Gastroesophageal sphincter (tissue), 4 donors: ENCODE results near the gene TRIOBP. TPM values are rescaled to one million over a fixed set of nuclear protein-coding genes. Genes with fewer than 3 reads are reported as not detected.

ENCODE experiments used
- ATAC-seq: fragments of 150-250 bp; one replicate; pipeline ENCODE4 v1.9.1; 2016; ENCODE audit warnings: mild to moderate bottlenecking, moderate library complexity
- H3K27ac ChIP-seq, 4 donors: fragments of 200-600 bp; sonication (generic) in 3 of 4; 1 replicate in 3 of 4; 2 replicates in 1 of 4; pipeline ENCODE4 v1.5.1; 2016 to 2019
- H3K27me3 ChIP-seq: fragments of 200-600 bp; sonication (generic); one replicate; pipeline ENCODE4 v1.5.1; 2019
- H3K36me3 ChIP-seq, 2 donors: fragments of 200-600 bp; sonication (generic); one replicate each; pipeline ENCODE4 v1.5.1; 2019; ENCODE audit warnings: control low read depth in 1 of 2
- H3K4me1 ChIP-seq, 3 donors: fragments of 200-600 bp; sonication (generic); 1 replicate in 2 of 3; 2 replicates in 1 of 3; pipeline ENCODE4 v1.5.1; 2016 to 2019; ENCODE audit warnings: control low read depth in 2 of 3
- H3K4me3 ChIP-seq, 2 donors: fragments of 200-600 bp; sonication (generic); one replicate each; pipeline ENCODE4 v1.5.1; 2019; ENCODE audit warnings: mild to moderate bottlenecking in 1 of 2, moderate library complexity in 1 of 2
- H3K9me3 ChIP-seq, 3 donors: fragments of 200-600 bp; sonication (generic); one replicate each; pipeline ENCODE4 v1.5.1; 2017 to 2019; ENCODE audit warnings: control low read depth in 2 of 3
- EP300 ChIP-seq: sonication (generic); formaldehyde crosslinking; IDR thresholded peaks from one replicate; pipeline ENCODE4 v1.6.1; 2017; ENCODE audit warnings: antibody characterized with exemption, mild to moderate bottlenecking
- POLR2A ChIP-seq, 2 donors: fragments of 450-650 bp; IDR thresholded peaks; one replicate each; pipeline ENCODE4 v1.6.1; 2017; ENCODE audit warnings: antibody characterized with exemption in 2 of 2, mild to moderate bottlenecking in 2 of 2, moderate library complexity in 1 of 2
- POLR2AphosphoS5 ChIP-seq: sonication (generic); formaldehyde crosslinking; IDR thresholded peaks from one replicate; pipeline ENCODE4 v1.6.1; 2017; ENCODE audit warnings: antibody characterized with exemption
- WGBS, 2 donors: methylation state at CpG; one replicate each; pipeline ENCODE4 v1.1.5; 2018; ENCODE audit warnings: low coverage in 1 of 2; 5-methylcytosine and 5-hydroxymethylcytosine counted together
- total RNA-seq, 4 donors: library from RNA; depleted of rRNA; stranded (reverse); fragments of >200 nt; gene quantifications; one replicate each; pipeline ENCODE4 v1.1.0, GENCODE V29; 2016
- TF ChIP-seq, protein P1 (sequence below), 4 experiments: fragments of 200-600 bp in 2 of 4; fragments of 450-650 bp in 2 of 4; sonication (generic) in 1 of 4; IDR thresholded peaks; one replicate each; pipeline ENCODE4 v1.5.1; 2017 to 2019; ENCODE audit warnings: antibody characterized with exemption in 4 of 4, mild to moderate bottlenecking in 2 of 4, moderate library complexity in 2 of 4

TRIOBP gene
- total RNA-seq, 4 donors from 2014 or later = 128 to 234 (median 137) TPM

DNA sequence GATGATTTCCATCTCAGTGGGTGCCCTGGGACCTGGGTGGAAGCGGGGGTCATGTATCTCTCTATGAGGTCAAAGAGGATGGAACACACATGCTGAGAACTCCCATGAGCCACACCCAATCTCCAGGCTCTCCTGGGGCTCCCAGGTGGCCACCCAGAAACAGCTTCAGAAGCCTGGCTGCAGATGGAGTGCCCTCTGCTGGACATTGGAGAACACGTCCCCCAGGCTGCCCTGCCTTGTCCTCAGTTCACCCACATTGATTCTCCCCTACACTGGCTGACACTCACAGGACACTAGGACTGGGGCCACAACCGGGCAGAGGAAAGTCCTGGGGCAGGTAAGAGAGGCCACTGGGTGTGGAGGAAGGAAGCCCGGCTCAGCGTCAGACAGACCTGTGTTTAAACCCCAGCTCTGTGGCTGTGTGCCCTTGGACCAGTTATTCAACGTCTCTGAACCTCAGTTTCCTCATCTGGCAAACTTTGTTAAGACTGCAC, 15.2 kb upstream of the TRIOBP start:
- no peak for TF ChIP-seq POLR2A (IDR thresholded peaks at IDR 0.05)
- TF ChIP-seq, protein P1, sequence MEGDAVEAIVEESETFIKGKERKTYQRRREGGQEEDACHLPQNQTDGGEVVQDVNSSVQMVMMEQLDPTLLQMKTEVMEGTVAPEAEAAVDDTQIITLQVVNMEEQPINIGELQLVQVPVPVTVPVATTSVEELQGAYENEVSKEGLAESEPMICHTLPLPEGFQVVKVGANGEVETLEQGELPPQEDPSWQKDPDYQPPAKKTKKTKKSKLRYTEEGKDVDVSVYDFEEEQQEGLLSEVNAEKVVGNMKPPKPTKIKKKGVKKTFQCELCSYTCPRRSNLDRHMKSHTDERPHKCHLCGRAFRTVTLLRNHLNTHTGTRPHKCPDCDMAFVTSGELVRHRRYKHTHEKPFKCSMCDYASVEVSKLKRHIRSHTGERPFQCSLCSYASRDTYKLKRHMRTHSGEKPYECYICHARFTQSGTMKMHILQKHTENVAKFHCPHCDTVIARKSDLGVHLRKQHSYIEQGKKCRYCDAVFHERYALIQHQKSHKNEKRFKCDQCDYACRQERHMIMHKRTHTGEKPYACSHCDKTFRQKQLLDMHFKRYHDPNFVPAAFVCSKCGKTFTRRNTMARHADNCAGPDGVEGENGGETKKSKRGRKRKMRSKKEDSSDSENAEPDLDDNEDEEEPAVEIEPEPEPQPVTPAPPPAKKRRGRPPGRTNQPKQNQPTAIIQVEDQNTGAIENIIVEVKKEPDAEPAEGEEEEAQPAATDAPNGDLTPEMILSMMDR (IDR thresholded peaks at IDR 0.05) = peak in 3 of 4 experiments; percentile 80 to 96 (median 85)
- TF ChIP-seq POLR2AphosphoS5 = no peak
- no peak for TF ChIP-seq EP300
- 0% methylated on average over 1 of the region's 6 CpGs; no CpG with 5 or more reads in 1 of the 2 donors for WGBS, 2 donors
- peaks cover 0 to 60% (median 13%) of the 10 kb centered on the region in 3 donors for H3K4me1 ChIP-seq
- peak; percentile 35 for ATAC-seq
- peak overlapping the region in 2 of 4 donors; percentile 35 to 45 for H3K27ac ChIP-seq
- H3K4me3 ChIP-seq = no peak overlapping the region
- no peaks in the 10 kb centered on the region for H3K27me3 ChIP-seq
- peaks cover 0 to 25% of the 10 kb centered on the region in 2 donors for H3K36me3 ChIP-seq
- no peaks in the 10 kb centered on the region for H3K9me3 ChIP-seq

DNA sequence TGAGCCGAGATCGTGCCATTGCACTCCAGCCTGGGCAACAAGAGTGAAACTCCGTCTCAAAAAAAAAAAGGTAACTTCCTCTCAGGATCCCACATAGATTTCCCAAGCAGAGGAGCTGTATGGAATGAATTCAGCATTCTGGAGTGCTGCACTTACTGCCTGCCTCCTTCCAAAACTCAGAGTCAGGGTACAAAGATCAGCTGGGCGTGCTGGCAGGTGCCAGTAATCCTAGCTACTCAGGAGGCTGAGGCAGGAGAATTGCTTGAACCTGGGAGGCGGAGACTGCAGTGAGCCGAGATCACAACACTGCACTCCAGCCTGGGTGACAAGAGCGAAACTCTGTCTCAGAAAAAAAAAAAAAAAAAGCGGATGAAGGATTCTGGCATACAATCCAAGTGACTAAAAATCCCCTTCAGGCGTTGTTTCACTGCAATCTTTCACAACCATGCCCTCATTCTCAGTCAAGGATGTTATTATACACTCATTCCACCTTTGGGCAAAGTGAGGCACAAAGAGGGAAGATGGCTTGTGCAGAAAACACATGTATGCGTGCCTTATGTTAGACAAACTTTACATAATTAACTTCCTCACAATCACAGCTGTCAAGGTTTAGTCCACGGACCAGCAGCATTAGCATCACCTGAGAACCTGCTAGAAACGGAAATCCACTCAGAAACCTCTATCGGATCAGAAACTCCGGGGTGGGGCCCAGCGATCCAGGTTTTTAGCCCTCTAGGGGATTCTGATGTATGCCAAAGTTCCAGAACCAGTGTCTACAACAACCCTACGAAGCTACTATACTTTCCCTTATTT, 11.8 kb upstream of the TRIOBP start:
- no peak overlapping the region for H3K27ac ChIP-seq
- 72 to 74% methylated on average over 12 to 13 of the region's 16 CpGs for whole genome bisulfite sequencing, 2 donors

DNA sequence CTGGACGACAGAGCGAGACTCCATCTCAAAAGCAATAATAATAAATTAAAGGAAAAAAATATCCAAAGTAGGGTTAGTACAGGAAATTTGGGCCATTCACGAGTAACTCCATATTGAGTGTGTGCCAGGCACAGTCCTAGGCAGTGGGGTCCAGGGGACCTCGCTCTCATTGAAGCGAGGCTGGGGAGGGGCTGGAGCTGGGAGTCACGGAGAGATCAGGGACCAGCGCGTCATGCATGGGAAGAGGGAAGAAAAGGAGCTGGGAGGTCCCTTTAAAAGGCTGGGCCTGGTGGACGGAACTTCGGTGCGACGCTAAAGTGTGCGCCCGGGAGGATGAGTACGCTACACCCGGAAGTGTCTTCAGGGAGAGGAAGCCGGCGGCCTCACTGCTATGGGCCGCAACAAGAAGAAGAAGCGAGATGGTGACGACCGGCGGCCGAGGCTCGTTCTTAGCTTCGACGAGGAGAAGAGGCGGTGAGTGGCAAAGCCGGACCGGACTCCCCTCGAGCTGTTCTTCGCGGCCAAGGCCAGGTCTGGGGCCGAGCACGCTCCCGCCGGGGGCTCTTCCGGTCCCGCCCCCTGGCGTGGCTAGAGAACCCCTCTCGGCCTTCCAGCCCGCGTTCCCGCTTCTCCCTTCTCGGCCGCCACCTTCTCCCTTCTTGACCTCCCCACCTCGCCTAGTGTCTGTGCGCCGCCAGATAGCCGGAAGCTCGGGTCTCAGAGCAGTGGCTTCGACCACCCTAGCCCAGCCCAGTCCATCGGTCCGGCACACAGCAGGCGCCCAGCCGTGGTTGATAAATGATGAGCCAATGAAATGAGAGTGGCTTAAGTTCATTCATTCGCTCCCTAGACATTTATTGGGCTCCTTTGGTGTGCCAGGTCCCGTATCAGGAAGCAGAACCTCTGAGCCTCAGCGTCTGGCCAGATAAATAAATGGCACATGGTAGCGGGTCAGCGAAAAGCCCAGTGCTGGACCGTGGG, 10.6 kb upstream of the TRIOBP start, which contains the start of gene NOL12:
Gene NOL12 (plus strand): TSS at position 342 of the 981 bp plus-strand sequence. CDS start 50 bp downstream, at position 392.
- Histone ChIP-seq H3K36me3 (peaks cover 0 to 36% of the 10 kb centered on the region in 2 donors), H3K9me3 (no peaks in the 10 kb centered on the region), H3K4me1 (peaks cover 0 to 32% (median 12%) of the 10 kb centered on the region in 3 donors), H3K27ac (peak within 1 kb of the TSS; percentile 52 to 91 (median 89)), H3K27me3 (no peaks in the 10 kb centered on the region), H3K4me3 (peak within 1 kb of the TSS; percentile 70 to 84)
- ATAC-seq = peak; percentile 92
- WGBS, 2 donors = 1 to 2% methylated on average over 23 to 33 of the region's 62 CpGs
- TF ChIP-seq POLR2A (IDR thresholded peaks at IDR 0.05) (peak; percentile 20 to 39), POLR2AphosphoS5 (peak; percentile 51), EP300 (no peak)
- TF ChIP-seq, protein P1 (IDR thresholded peaks at IDR 0.05) = peak in 3 of 4 experiments; percentile 7 to 49 (median 18)

More for the DNA sequence above, 11.8 kb upstream of the TRIOBP start:
- Histone ChIP-seq H3K36me3 (peaks cover 0 to 28% of the 10 kb centered on the region in 2 donors), H3K4me1 (peaks cover 0 to 45% (median 12%) of the 10 kb centered on the region in 3 donors), H3K27me3 (no peaks in the 10 kb centered on the region), H3K9me3 (no peaks in the 10 kb centered on the region), H3K4me3 (no peak overlapping the region)
- TF ChIP-seq POLR2A (IDR thresholded peaks at IDR 0.05) = no peak
- no peak for TF ChIP-seq EP300
- TF ChIP-seq, protein P1 (IDR thresholded peaks at IDR 0.05) = no peak
- no peak for TF ChIP-seq POLR2AphosphoS5
- ATAC-seq = no peak

DNA sequence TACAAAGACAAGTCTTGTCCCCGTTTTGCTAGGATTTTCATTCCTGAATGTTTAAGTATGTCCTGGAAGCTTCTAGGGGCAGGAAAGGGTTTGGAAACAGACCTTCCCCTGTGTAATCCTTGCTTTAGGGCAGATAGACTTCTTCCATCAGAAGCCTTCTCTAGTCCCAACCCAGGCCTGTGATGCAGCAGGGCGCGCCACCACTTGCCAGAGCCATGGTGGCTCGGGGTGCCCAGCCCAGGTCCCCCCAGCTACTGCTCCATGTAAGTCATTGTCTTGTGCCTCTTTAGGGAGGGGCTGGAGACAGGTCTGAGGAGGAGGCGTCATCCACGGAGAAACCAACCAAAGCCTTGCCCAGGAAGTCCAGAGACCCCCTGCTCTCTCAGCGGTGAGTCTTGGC, 6.4 kb upstream of the TRIOBP start:
- no peak for TF ChIP-seq EP300
- TF ChIP-seq, protein P1 (IDR thresholded peaks at IDR 0.05) = no peak
- no peak for TF ChIP-seq POLR2A (IDR thresholded peaks at IDR 0.05)
- TF ChIP-seq POLR2AphosphoS5 = no peak
- H3K4me1 ChIP-seq = peaks cover 0 to 26% (median 9%) of the 10 kb centered on the region in 3 donors
- no peak overlapping the region for H3K4me3 ChIP-seq
- WGBS, 2 donors = 80% methylated on average over 1 of the region's 7 CpGs; no CpG with 5 or more reads in 1 of the 2 donors
- H3K27ac ChIP-seq = no peak overlapping the region
- no peaks in the 10 kb centered on the region for H3K27me3 ChIP-seq
- H3K9me3 ChIP-seq = no peaks in the 10 kb centered on the region
- ATAC-seq = no peak
- H3K36me3 ChIP-seq = peaks cover 0 to 70% of the 10 kb centered on the region in 2 donors
